Astrocyte (in vitro differentiated cells and primary cell): ENCODE results near the gene CLDN18.
A peak's percentile ranks its signal among the peaks of the same experiment; 100 is the strongest.

Experiments
- CTCF ChIP-seq: IDR thresholded peaks from 2 replicates; pipeline ENCODE4 v1.5.1; 2011; ENCODE audit warnings: low read depth, mild to moderate bottlenecking, inconsistent platforms, low read length, moderate library complexity; ENCODE audit not compliant: insufficient read depth
- EZH2 ChIP-seq: IDR thresholded peaks from 2 replicates; pipeline ENCODE4 v1.6.1; 2012; ENCODE audit warnings: mild to moderate bottlenecking, low read length, inconsistent platforms; ENCODE audit not compliant: insufficient read depth

- TF ChIP-seq CTCF (peak; percentile 75), EZH2 (no peak)
Measured at GRCh38 chr3:138051947-138052802, 42.2 kb downstream of the CLDN18 start.
